HCT116 (cell line): Measurements from ENCODE around the gene MATR3. TPM values are rescaled to one million over a fixed set of nuclear protein-coding genes. Genes with fewer than 3 reads are reported as not detected.

Source experiments
- ATAC-seq: fragments of 200-7000 bp; cut with Tn5 transposase; 2 replicates; pipeline ENCODE4 v1.9.1; 2020; ENCODE audit warnings: mild to moderate bottlenecking, moderate library complexity
- BruUV-seq: library from RNA; stranded (reverse); fragments of 400-500 nt; replicated peaks from 2 replicates; lab custom pipeline; 2021; lab: Mats Ljungman, UMichigan
- CTCF ChIA-PET: fragments of 300-600 bp; sonication (Branson Sonifier 250); formaldehyde crosslinking; loops from one replicate; lab custom pipeline; 2021; ENCODE audit warnings: antibody characterized with exemption; lab: Charles Lee
- POLR2A ChIA-PET: fragments of 300-600, 350-600 bp; sonication (Branson Sonifier 250); formaldehyde crosslinking; loops from one replicate; lab custom pipeline; 2021; ENCODE audit warnings: antibody characterized with exemption; lab: Charles Lee
- RAD21 ChIA-PET, 2 experiments: fragments of 300-600 bp; sonication (Branson Sonifier 250); formaldehyde crosslinking; loops; one replicate each; lab custom pipeline; 2023; ENCODE audit warnings: low total read pairs in 2 of 2; ENCODE audit not compliant: uncharacterized antibody in 2 of 2, unreplicated experiment in 2 of 2, low non-redundant PET in 1 of 2; lab: Charles Lee
- DNase-seq: peaks from one replicate; pipeline ENCODE4 v3.0.0-alpha.2; 2010; ENCODE audit warnings: low read depth, low spot score
- H2AFZ ChIP-seq: fragments of 200-600 bp; shearing (Covaris generic), sonication (generic); 2 replicates; pipeline ENCODE4 v1.6.1; 2017; ENCODE audit warnings: low read depth, mixed run types, mixed read lengths, antibody characterized with exemption, low read length; ENCODE audit not compliant: poor library complexity, severe bottlenecking
- H3K27ac ChIP-seq: 2 replicates; pipeline ENCODE4 v1.5.1; 2012; ENCODE audit warnings: low read depth, low read length
- H3K27me3 ChIP-seq: fragments of 200-600 bp; sonication (generic); 2 replicates; pipeline ENCODE4 v1.6.1; 2016; ENCODE audit warnings: mixed run types, low read length, mixed read lengths; ENCODE audit not compliant: insufficient read depth
- H3K36me3 ChIP-seq, 2 experiments: fragments of 200-500 bp in 1 of 2; fragments of 200-600 bp in 1 of 2; sonication (Bioruptor generic) in 1 of 2; sonication (generic) in 1 of 2; 2 replicates each; pipeline versions ENCODE4 v1.5.1 to v1.6.1; 2014 to 2016; ENCODE audit warnings: low read length in 2 of 2, inconsistent platforms in 1 of 2, mixed read lengths in 1 of 2, mixed run types in 1 of 2; ENCODE audit not compliant: insufficient read depth in 2 of 2, control insufficient read depth in 1 of 2
- H3K4me1 ChIP-seq, 2 experiments: fragments of 200-600 bp in 1 of 2; sonication (generic) in 1 of 2; 2 replicates each; pipeline versions ENCODE4 v1.5.1 to v1.6.1; 2012 to 2017; ENCODE audit warnings: low read length in 2 of 2, inconsistent platforms in 1 of 2, mild to moderate bottlenecking in 1 of 2, mixed read lengths in 1 of 2, mixed run types in 1 of 2, moderate library complexity in 1 of 2; ENCODE audit not compliant: insufficient read depth in 2 of 2, control insufficient read depth in 1 of 2
- H3K4me2 ChIP-seq: fragments of 200-600 bp; sonication (generic); 2 replicates; pipeline ENCODE4 v1.6.1; 2017; ENCODE audit warnings: mixed run types, low read length, mixed read lengths
- H3K4me3 ChIP-seq, 2 experiments: fragments of 200-600 bp in 1 of 2; sonication (generic) in 1 of 2; replicated peaks in 1 of 2; 2 replicates each; pipeline ENCODE4 v1.5.1; 2011 to 2016; ENCODE audit warnings: low read length in 2 of 2, control low read depth in 1 of 2, low read depth in 1 of 2, mild to moderate bottlenecking in 1 of 2, mixed read lengths in 1 of 2, mixed run types in 1 of 2
- H3K79me2 ChIP-seq: fragments of 200-600 bp; sonication (generic); 2 replicates; pipeline ENCODE4 v1.6.1; 2017; ENCODE audit warnings: mild to moderate bottlenecking, mixed run types, low read length, moderate library complexity, mixed read lengths; ENCODE audit not compliant: insufficient read depth
- H3K9ac ChIP-seq: fragments of 200-600 bp; sonication (generic); 2 replicates; pipeline ENCODE4 v1.6.1; 2016; ENCODE audit warnings: low read length, mixed read lengths
- H3K9me2 ChIP-seq: fragments of 200-600 bp; sonication (generic), shearing (Covaris generic); 2 replicates; pipeline ENCODE4 v1.6.1; 2017; ENCODE audit warnings: mixed run types, mild to moderate bottlenecking, moderate library complexity; ENCODE audit not compliant: insufficient read depth
- H3K9me3 ChIP-seq, 2 experiments: fragments of 200-500 bp in 1 of 2; fragments of 200-600 bp in 1 of 2; sonication (Bioruptor generic) in 1 of 2; sonication (generic) in 1 of 2; 2 replicates each; pipeline ENCODE4 v1.6.1; 2014 to 2017; ENCODE audit warnings: low read length in 2 of 2, mixed read lengths in 2 of 2, inconsistent platforms in 1 of 2, low read depth in 1 of 2, mild to moderate bottlenecking in 1 of 2, mixed run types in 1 of 2, moderate library complexity in 1 of 2; ENCODE audit not compliant: control insufficient read depth in 1 of 2, insufficient read depth in 1 of 2
- H4K20me1 ChIP-seq: fragments of 200-600 bp; sonication (generic), shearing (Covaris generic); 2 replicates; pipeline ENCODE4 v1.6.1; 2017; ENCODE audit warnings: mixed run types, mild to moderate bottlenecking, moderate library complexity; ENCODE audit not compliant: insufficient read depth
- CBX3 ChIP-seq: IDR thresholded peaks from 2 replicates; pipeline ENCODE4 v1.6.1; 2012; ENCODE audit warnings: low read depth
- EZH2phosphoT487 ChIP-seq: fragments of 200-600 bp; IDR thresholded peaks from 2 replicates; pipeline ENCODE4 v1.6.1; 2018; ENCODE audit warnings: antibody characterized with exemption, borderline replicate concordance
- JUND ChIP-seq: IDR thresholded peaks from 2 replicates; pipeline ENCODE4 v1.6.1; 2012
- REST ChIP-seq: IDR thresholded peaks from 2 replicates; pipeline ENCODE4 v1.6.1; 2012; ENCODE audit warnings: low read depth
- SP1 ChIP-seq: IDR thresholded peaks from 2 replicates; pipeline ENCODE4 v1.6.1; 2012; ENCODE audit warnings: low read depth
- intact Hi-C: fragments of 100-400 bp; cut with micrococcal nuclease; formaldehyde crosslinking; loops from 2 replicates; pipeline ENCODE4 v1.10.0; 2022
- total RNA-seq: library from RNA; stranded (reverse); gene quantifications from one replicate; pipeline ENCODE4 v1.2.1, GENCODE V29; 2021; ENCODE audit not compliant: unreplicated experiment

MATR3 gene
- total RNA-seq, 1 experiment from 2014 or later = 123 TPM

GRCh38 chr5:139283252-139284166, 10.0 kb upstream of the MATR3 start:
- no peak overlapping the region for H3K4me2 ChIP-seq
- H4K20me1 ChIP-seq = peaks cover 60% of the 10 kb centered on the region; the same call in 1 of the 2 replicates
- no peaks in the 10 kb centered on the region for H3K27me3 ChIP-seq
- TF ChIP-seq JUND (no peak), CBX3 (no peak), SP1 (no peak), REST (no peak), EZH2phosphoT487 (no peak)
- ChIA-PET CTCF (no interaction called here), POLR2A (no interaction called here), RAD21 (no interaction called here)
- peak overlapping the region; percentile 13; the same call in 1 of the 2 replicates for H3K27ac ChIP-seq
- H3K4me3 ChIP-seq = no peak overlapping the region
- no peak for ATAC-seq
- H3K9ac ChIP-seq = no peak overlapping the region
- H2AFZ ChIP-seq = no peak overlapping the region
- peaks cover 0 to 13% of the 10 kb centered on the region in 2 experiments; a peak in 2 of 4 replicates for H3K4me1 ChIP-seq
- H3K9me3 ChIP-seq = no peaks in the 10 kb centered on the region
- BruUV-seq = no TSS peak
- DNase-seq = no peak
- intact Hi-C loops = no loop called here
- H3K9me2 ChIP-seq = no peaks in the 10 kb centered on the region
- H3K36me3 ChIP-seq = peaks cover 55 to 69% of the 10 kb centered on the region in 2 experiments
- peaks cover 62% of the 10 kb centered on the region for H3K79me2 ChIP-seq
